NCI-H187 treated with DMSO at 0.1 percent for 48 hours (cell line): ENCODE results near the gene EQTN.

Source experiments
- DNase-seq: peaks from one replicate; lab custom pipeline; 2025; lab: John Stamatoyannopoulos, UW

EQTN gene

GRCh38 chr9:27297050-27297449 lies at the start of gene EQTN:
Gene EQTN, minus strand, starts transcription at chr9:27297150. Its CDS starts 95 bp downstream, at chr9:27297055.
- no peak for DNase-seq

GRCh38 chr9:27344776-27345175 lies 47.8 kb upstream of the EQTN start:
- no peak for DNase-seq

GRCh38 chr9:27341545-27342294 lies 44.8 kb upstream of the EQTN start:
- no peak for DNase-seq

GRCh38 chr9:27340961-27341511 lies 44.1 kb upstream of the EQTN start:
- DNase-seq: no peak

- DNase-seq: no peak
Measured at GRCh38 chr9:27340285-27340674, 43.3 kb upstream of the EQTN start.

GRCh38 chr9:27339661-27340284 lies 42.8 kb upstream of the EQTN start:
- no peak for DNase-seq

- no peak for DNase-seq
Measured at GRCh38 chr9:27338527-27338903, 41.6 kb upstream of the EQTN start.

- DNase-seq: no peak
Measured at GRCh38 chr9:27337833-27338526, 41.0 kb upstream of the EQTN start.

GRCh38 chr9:27337236-27337635 lies 40.3 kb upstream of the EQTN start:
- DNase-seq: no peak

GRCh38 chr9:27336829-27337228 lies 39.9 kb upstream of the EQTN start:
- DNase-seq: no peak

GRCh38 chr9:27336126-27336525 lies 39.2 kb upstream of the EQTN start:
- no peak for DNase-seq

GRCh38 chr9:27335075-27335474 lies 38.1 kb upstream of the EQTN start:
- DNase-seq: no peak

GRCh38 chr9:27333241-27334052 lies 36.5 kb upstream of the EQTN start:
- DNase-seq: peak; percentile 39

GRCh38 chr9:27331393-27331792 lies 34.4 kb upstream of the EQTN start:
- no peak for DNase-seq

- no peak for DNase-seq
Measured at GRCh38 chr9:27329291-27329690, 32.3 kb upstream of the EQTN start.

- DNase-seq: no peak
Measured at GRCh38 chr9:27328483-27328882, 31.5 kb upstream of the EQTN start.

- no peak for DNase-seq
Measured at GRCh38 chr9:27311184-27311583, 14.2 kb upstream of the EQTN start.

GRCh38 chr9:27310582-27310981 lies 13.6 kb upstream of the EQTN start:
- no peak for DNase-seq

- no peak for DNase-seq
Measured at GRCh38 chr9:27308691-27309390, 11.9 kb upstream of the EQTN start.

- no peak for DNase-seq
Measured at GRCh38 chr9:27304521-27304920, 7.6 kb upstream of the EQTN start.

- no peak for DNase-seq
Measured at GRCh38 chr9:27303219-27303618, 6.3 kb upstream of the EQTN start.
